GM19328 (cell line): ENCODE measurements around the gene TPPP2.

Experiments
- ATAC-seq: cut with Tn5 transposase; IDR thresholded peaks from one replicate; pipeline ENCODE4 v1.9.1; 2021; ENCODE audit warnings: mild to moderate bottlenecking, moderate library complexity; ENCODE audit not compliant: unreplicated experiment

Gene TPPP2

GRCh38 chr14:21016413-21017190 lies 13.4 kb upstream of the TPPP2 start:
- ATAC-seq, result no peak

DNA sequence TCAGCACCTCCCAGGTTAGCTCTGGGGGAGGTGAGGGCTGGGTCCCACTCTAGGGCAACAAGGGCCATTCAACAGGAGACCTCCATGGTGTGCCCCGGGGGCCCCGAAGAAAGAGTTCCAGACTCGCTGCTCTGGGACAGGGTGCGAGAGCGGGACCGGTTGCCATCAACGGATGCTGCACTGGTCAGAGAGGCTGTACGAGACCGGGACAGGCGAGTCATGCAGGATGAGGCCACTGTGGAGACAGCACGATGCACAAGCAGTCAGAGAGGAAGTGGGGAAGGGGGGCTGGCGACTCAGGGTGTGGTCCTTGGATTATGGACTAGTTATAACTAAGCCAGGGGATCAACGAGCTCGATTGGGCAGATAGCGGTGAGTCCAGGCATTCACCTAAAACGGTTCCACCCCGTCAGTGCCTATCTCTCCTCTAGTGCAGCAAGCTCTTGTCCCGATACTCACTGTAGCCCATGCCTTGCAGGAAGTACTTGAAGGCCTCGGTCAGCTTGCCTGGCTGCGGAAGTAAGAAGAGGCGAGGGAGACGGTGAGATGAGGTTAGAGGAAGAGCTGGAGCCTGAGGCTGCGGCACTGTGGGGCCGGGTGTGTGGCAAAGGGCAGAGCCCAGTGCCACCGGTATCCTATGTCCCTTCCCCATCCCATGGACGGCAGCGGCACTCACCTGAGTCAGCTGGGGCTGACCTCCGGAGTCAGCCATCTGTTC lies 12.3 kb upstream of the TPPP2 start:
- ATAC-seq, result no peak

DNA sequence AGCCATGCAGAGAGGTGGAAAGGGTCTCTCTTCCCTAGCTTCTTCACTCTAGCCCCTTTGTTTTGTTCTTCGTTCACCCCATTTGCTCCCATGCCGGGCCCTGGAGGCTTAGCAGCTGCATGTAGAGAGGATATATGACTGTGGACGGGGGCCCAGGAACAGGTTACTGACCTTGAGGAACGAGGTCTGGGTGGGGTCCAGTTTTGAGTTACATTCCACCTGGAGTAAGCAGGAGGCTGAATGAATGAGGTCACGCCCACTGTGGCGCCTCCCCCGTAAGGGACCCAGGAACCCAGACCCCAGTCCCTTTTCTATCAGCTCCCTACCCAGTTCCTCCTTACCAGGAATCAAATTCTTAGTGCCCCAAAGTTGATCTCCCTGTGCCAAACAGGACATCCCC lies 11.7 kb upstream of the TPPP2 start:
- no peak for ATAC-seq

DNA sequence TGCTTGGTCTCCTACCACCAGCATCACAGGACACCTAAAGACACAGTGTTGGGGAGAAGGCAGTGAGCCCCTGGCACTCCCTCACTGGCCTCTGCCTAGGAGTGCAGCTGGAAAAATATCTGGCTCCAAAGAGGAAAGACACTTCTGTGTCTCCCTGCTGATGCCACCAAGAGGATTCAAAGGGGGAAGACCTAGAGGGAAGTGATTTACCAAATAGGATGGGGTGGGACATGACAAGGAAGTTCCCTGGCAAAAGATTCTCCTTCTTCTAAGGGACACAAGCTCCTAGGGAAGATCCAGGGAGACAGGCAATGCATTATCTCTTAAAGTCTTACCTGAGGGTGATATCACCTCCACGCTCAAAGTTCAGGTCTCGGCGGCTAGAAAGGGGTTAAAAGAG lies 11.2 kb upstream of the TPPP2 start:
- no peak for ATAC-seq

GRCh38 chr14:21019366-21019765 lies 10.7 kb upstream of the TPPP2 start:
- no peak for ATAC-seq

GRCh38 chr14:21020977-21021545 lies 9.0 kb upstream of the TPPP2 start:
- ATAC-seq, result no peak

DNA sequence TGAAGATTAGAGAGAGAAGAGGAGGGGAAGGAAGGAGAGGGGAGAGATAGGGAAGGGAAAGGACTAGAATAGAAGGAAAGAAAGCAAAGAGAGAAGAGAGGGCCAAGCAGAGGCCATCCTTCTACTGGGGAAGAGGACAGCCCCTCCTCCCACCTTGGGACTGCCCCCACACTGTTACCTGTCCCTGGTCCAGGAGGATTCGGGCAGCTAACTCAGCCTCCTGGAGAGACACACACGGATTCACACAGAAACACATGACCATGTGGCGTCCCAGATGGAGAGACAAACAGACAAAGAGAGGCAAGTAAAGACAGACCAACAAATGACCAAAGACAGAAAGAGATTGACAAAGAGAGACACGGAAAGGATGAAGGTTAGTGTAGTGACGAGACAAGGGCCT lies 7.3 kb upstream of the TPPP2 start:
- no peak for ATAC-seq

- no peak for ATAC-seq
These were observed 6.8 kb upstream of the TPPP2 start for GRCh38 chr14:21023174-21023573.

DNA sequence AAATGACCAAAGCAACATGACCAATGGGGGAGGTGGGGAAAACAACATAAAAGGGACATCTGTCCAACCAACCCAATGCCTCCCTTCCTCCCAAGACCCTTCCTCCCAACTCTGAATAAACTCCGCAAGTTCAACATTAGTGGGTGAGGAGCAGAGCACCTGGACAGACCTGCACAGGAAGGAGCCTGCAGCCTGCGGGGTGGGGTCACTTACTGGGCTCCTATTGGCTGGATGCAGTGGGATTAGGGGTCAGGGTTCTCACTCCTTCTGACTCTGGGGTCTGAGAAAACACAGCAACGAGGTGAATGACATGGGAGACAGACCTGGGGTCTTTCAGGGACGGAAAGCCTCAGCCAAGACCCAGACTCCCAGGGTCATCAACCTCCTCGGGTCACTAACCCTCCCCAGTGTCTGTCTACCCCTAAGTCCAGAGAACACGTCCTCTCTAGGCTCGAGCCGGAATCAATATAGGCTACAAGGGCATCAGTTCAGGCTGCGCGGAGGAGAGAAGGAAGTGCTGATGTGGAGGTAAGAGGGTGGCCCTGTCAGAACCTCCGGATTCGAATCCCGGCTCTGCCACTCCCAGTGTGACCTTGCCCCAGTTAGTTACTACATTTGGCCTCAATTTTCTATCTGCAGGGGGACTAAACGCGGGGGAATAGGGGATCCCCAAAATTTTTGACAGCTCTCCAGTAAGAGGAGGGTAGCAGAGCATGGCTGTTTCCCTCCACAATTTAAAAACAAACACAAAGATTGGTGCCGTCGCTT lies 6.0 kb upstream of the TPPP2 start:
- ATAC-seq, result no peak

- ATAC-seq, result no peak
These were observed 5.2 kb upstream of the TPPP2 start, which contains the start of gene NDRG2 for GRCh38 chr14:21024585-21025370. NDRG2 (minus strand) TSS chr14:21025061; CDS start chr14:21023315, 1,746 bp downstream.

GRCh38 chr14:21025371-21026273 lies 4.4 kb upstream of the TPPP2 start:
- no peak for ATAC-seq

DNA sequence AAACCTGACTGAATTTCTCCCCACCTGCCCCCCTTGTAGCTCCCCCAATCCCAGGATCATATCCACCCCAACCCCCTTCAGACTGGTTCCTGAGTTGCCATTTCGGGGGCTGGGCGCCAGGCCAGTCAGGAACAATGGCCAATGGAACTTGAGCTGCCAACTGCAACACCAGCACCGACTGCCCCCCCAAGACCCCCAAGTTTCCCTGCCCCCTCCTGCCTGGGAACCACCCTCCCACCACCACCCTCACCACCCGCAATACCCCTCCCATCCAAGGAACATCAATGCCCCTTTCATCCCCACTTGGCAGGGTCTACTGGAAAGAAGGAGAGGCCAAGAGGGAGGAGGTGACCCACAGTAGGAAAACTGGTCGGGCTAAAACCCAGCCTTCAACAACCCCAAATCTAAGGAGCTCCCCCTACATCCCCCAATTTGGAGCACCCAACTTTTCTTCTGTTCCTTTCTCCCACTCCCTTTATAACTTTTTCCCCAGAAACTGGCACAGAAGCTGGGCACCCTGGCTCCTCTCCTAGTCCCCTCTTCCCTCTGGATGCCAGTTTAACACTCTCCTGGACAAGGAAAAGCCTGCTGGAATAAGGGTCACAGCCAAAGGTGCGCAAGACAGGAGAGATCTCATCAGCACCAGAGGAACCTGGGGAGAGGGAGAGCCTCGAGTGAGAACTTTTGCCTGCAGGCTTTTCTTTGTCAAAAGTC lies 3.6 kb upstream of the TPPP2 start:
- no peak for ATAC-seq

DNA sequence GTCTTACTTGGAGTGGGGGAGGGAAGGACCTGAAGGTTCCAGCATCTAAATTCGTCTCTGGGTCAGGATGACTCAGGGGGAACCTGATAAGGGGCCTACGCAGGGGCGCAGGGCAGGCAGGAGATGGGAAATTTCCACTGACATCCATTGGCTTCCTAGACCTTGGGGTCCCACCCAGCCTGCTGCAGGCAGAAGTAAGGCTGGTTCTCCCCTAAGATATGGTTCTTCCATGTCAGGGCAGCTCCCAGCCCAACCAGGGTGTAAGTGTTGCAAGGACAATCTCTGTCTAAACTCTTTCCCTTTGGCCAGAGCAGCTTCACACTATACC lies 3.1 kb upstream of the TPPP2 start:
- ATAC-seq, result no peak

GRCh38 chr14:21030531-21030930 lies 514 bp downstream of the TPPP2 start:
- ATAC-seq, result no peak

DNA sequence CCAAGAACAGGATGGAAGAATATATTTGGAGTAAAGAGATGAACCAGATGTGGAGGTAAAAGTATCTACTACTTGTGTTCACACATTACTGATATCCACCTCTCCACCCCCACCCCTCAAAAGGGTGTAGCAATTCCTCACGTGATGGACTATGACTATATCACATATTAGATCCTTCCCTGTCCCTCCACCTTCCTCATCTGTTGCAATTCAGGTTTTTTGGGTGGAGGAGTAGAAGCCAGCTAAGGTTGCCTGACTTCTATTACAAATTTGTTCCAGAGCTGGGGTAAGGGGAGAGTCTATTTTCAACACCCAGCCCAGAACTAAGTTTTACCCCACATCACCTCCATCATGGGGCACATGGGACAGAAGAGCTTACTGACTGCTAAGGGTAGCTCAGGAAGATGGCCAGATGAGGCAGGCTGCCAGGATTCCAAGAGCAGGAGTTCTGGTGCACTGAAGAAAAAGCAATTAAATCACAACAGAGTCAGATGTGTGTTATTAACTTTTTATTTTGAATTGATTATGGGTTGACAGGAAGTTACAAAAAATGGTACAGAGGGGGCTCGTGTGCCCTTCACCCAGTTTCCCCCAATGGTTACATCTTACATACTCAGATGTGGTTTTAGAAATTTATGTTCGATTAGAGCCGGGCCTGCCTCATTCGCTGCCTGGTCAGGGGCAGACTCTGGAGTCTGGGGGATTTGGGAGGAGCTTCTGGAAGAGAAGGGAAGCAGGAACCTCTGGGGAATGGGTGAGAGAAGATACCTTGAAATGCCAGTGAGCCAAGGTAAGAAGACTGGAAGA lies 2.5 kb downstream of the TPPP2 start:
- ATAC-seq, result no peak

DNA sequence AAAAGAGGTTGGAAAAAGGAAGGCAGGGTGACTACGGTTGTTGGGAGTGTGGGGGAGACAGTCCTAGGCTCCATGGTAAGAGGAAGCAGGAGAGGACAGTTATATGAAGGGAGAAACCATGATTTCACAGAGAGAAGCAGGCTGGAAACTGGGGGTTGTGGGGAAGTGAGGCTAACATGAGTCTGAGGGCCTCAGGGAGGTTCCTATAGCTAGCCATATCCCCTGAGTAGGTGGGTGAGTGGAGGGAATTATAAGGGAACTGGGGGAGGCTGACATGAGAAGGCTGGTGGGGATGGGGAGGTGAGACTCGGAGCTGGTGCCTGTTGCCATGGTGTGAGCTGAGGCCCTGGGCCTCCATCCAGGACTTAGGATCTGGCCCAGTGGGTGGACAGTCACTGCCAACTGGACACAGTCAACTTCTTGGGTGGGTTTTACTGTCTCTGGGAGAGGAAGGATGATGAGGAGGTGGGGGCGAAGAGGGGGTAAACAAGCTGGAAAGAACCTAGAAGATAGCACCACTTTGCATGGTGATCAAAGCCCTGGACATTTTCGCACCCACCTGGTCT lies 3.2 kb downstream of the TPPP2 start:
- no peak for ATAC-seq

- ATAC-seq, result no peak
These were observed 4.7 kb downstream of the TPPP2 start, which contains the start of gene RNASE13 for GRCh38 chr14:21034707-21035106. RNASE13 (minus strand) TSS chr14:21034807; CDS start chr14:21034288, 519 bp downstream.

DNA sequence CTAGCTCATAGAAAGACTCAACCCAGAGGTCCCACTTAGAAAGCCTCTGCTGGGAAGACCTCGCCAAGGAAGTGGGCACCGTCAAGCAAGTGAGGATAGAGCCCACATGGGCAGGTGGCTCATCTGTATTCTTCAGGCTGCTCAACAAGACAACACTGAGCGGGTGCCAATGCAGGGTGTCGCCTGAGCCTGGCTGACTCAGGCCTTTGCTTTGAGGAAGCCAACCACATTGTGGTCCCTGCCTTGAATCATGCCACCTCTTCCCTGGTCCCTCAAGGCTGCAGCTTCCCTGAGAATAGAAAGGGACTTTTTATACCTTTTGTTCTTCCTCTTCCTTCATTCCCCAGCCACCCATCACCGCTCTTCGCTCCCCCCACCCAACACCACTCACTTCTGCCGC lies 6.7 kb downstream of the TPPP2 start:
- ATAC-seq, result no peak
